ENCODE data around the gene DZIP1L.
"Not testable (repeated sequence)": the region's sequence is repeated elsewhere in the genome, so short reads cannot be mapped to it uniquely, and the experiment has no call there.

DZIP1L gene

DNA sequence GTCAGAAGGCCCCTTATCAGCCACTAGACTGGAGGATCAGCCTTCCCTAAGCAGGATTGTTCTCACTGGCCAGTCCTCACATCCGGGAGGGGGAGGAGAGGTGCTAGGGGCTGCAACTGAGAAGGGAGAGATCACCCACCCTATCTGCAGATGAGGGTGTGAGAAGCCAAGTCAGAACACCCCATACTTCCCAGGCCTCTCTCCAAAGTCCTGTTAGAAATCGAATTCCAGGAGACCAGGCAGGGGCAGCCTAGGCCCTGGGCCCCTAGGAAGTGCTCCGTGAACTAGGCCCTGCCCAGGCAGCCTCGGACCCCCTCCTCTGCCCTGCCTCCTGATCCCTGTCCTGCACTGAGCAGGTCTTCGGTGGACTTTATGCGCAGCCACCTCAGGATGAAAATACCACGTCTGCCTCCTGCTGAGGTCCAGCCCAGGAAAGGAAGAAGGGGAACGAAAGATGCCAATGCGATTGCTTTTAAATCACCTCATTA is 933 bp downstream of the DZIP1L start:
- DNase-seq: no peak

DNA sequence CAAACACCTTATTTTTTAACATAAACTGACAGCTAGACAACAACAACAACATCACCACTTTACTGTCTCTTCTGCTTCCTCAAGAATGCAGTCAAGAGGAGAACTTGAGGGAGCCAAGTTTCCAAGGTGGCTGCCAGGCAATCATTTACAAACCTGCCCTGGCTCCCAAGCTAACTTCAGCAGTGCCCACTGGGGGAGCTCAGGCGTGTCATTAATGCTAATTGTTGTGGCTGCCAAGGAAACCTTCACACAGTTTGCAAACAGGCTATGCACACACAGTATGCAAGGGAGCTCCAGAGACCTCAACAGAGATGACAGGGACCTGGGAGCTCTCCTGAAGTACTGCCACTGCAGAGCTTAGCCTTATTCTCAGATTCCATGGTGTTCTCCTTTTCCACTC is 2.1 kb downstream of the DZIP1L start:
- DNase-seq: no peak

DNA sequence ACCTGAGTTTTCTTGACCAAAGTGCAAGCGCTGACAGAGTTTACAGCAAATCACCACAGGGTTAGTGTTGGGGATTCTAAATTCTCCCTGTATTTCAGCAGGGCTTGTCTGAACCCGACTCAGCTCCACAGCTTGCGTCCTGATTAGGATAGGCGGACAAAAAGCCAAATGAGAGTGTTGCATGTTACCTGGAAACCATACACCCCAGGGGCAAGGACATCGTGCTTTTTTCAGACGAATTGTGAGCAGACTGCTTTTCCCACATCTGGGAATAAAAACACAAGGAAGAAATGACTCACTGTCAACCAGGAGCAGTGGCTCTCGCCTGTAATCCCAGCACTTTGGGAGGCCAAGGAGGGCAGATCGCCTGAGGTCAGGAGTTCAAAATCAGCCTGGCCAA is 3.0 kb downstream of the DZIP1L start:
- DNase-seq: no peak

DNA sequence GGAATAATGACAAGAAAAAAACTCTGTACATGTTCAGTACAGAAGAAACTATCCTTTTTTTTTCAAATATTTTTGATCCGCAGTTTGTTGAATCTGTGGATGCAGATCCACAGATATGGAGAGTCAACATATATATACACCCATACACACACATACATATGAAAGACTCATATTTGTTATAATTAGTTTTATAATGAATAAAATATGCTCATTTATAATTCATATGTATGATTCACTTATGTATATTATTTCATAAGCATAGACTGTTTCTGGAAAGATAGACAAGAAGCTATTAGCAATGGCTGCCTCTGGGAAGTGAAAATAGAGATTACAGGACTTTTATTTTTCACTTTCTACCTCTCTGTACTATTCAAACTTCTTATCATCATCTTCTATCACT is 9.8 kb downstream of the DZIP1L start:
- no peak for DNase-seq

- DNase-seq: no peak
Measured at GRCh38 chr3:138103466-138103865, 11.9 kb downstream of the DZIP1L start.

GRCh38 chr3:138101351-138101940 is 14.0 kb downstream of the DZIP1L start:
- DNase-seq: not testable (repeated sequence)

DNA sequence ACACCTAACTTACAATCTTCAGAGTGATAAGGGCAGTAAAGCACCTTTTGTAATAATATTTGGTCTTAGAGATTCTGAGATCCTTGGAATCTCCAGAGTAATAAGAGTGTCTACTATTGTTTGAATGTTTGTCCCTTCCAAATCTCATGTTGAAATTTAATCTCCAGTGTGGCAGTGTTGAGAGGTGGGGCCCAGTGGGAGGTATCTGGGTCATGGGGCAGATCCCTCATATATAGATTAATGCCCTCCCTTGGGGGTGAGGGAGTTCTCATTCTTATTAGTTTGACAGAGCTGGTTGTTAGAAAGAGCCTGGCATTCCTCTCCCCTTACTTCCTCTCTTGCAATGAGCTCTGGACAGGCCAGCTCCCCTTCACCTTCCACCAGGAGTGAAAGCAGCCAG is 16.0 kb downstream of the DZIP1L start:
- DNase-seq: no peak

- DNase-seq: no peak
Measured at GRCh38 chr3:138097192-138098172, 17.9 kb downstream of the DZIP1L start.

DNA sequence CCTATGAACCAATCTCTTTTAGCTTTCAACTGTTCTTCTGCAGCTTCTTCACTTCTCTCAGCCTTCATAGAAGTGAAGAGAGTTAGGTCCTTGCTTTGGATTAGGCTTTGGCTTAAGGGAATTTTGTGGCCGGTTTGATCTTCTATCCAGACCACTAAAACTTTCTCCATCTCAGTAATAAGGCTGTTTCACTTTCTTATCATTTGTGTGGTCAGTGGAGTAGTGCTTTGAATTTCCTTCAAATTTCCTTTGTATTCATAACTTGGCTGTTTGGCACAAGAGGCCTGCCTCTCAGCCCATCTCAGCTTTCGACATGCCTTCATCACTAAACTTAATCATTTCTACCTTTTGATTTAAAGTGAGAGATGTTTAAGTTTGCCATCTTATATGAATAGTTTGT is 21.7 kb downstream of the DZIP1L start:
- no peak for DNase-seq

DNA sequence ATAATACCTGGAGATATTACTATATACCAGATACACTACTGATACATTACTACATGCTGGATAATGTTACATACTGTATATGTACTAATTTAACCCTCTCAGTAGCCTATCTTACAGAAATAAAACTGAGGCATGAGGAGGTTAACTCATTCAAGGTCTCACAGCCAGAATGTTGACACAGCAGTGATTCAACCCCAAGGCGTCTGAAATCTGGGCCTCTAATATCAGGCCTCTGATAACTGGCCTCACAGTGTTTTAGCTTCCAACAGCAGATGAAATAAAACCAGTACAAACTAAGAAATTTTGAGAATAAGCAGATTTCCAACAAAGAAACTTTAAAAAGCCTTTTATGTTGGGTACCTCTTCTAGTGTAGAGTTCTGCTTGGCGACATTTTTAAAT is 23.4 kb downstream of the DZIP1L start:
- no peak for DNase-seq

DNA sequence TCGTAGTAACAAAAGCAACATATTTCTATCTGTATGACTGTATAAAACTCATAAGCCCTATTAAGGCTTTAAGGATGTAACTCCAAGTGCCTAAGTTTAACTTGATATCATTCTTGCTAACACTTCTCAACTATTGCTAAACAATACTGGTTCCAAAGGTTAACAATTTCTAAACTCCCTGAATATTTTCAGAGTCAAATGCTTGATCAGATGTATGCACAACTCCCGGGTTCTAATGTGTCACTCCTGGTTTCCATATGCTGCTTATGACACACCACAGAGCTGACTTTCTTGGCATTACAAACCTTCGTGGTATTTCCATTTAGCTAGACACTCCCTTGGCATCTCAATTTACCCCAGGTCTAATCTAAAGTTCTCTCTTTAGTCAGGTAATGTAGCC is 26.3 kb downstream of the DZIP1L start:
- DNase-seq: no peak

- not testable (repeated sequence) for DNase-seq
Measured at GRCh38 chr3:138085745-138086144, 29.7 kb downstream of the DZIP1L start.

DNA sequence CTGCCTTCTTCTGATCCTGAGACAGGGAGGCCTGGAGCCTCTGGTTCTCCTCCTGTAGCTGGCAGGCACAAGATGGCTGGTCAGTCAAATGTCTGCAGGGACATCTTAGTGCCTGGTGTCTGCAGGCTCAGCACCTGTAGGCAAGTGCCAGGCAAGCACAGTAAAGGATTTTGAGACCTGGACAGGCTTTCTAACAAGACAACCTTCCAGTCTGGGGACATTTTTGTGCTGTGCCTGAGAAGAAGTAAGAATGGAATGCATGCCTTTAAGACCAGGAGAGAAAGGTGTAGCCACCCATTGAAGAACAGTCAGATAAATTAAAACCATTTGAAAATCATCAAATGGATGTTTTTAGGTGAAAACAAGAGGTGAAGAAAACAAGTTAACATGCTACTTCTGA is 31.2 kb downstream of the DZIP1L start:
- DNase-seq: no peak

- DNase-seq: no peak
Measured at GRCh38 chr3:138082992-138083386, 32.4 kb downstream of the DZIP1L start.

GRCh38 chr3:138082085-138082991 is 33.1 kb downstream of the DZIP1L start:
- DNase-seq: no peak

DNA sequence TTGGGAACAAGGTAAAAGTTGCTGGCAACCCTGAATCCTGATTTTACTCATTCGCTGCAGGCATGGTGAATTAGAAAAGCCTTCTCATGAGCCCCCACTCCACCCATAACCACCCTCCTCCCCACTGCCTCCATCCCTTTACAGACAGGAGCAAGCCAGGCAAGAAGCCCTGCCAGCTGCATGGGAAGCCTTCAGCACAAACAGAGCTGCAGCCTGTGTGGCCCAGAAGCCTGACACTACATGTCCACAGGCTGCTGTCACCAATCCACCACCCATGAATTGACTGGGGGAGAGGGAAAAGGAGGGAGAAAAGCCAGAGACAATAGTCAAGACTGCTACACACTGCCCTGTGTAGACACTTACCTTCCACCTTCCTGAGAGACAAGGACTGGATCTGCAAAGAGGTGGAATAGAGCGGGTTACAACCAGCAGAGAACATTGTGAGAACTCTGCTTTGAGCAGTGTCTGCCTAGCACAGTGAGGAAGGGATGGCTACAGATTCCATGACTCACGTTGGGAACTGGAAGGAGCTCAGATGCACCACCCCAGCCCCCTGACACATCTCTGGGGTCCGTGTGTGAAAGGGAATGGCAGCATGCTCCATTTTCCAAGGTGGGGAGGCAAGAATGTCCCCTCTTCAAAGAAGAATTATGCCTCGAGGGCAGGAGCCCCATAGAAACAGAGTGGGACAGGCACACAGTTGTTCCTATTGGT is 33.9 kb downstream of the DZIP1L start:
- DNase-seq: no peak

- no peak for DNase-seq
Measured at GRCh38 chr3:138079901-138080300, 35.5 kb downstream of the DZIP1L start.

GRCh38 chr3:138078901-138079344 is 36.5 kb downstream of the DZIP1L start:
- DNase-seq: no peak

- no peak for DNase-seq
Measured at GRCh38 chr3:138078096-138078495, 37.3 kb downstream of the DZIP1L start.

DNA sequence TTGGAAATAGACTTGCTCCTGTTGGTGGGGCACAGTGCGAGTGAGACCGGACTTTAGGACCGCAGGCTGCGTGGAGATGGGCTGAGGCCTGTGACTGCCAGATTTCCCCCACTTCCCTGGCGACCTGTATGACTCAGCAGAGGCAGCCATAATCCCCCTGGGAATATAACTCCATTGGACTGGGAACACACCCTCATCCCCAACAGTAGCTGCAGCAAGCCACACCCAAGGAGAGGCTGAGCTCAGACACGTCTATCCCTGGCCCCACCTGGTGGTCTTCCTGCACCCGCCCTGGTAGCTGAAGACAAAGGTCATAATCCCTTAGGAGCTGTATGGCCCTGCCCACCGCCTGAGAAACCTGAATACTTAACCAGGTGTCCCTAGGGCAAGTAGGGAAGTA is 42.6 kb downstream of the DZIP1L start:
- DNase-seq: no peak

GRCh38 chr3:138070006-138070405 is 45.4 kb downstream of the DZIP1L start:
- DNase-seq: no peak

DNA sequence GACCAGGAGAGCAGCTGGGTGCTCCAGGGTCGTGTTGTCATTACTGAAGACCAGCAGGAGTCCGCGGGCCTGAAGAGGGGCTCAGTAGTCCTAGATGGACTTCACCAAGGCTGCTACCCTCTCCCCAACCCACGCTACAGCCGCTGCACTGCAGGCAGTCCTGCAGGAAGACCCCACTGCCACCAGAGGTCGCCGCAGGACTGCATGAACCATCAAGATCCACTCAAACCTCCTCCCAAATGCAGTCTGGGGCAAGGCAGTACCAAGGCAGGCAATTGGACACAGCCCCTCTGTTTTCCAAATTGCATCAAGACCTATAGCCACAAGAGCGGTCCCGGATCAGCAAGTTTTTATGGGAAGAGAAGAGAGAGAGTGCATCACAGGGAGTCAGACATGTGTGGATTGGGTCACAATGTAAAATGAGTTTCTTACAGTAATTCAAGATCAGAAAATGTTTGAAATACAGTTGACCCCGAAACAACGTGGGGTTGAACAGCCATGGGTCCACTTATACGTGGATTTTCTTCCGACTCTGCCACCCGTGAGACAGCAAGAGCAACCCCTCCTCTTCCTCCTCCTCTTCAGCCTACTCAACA is 46.7 kb downstream of the DZIP1L start:
- peak; percentile 89 for DNase-seq
